NCI-H345 treated with DMSO at 0.1 percent for 48 hours (cell line): ENCODE measurements around the gene PSMC3.

Source experiments
- DNase-seq: peaks from one replicate; lab custom pipeline; 2025; ENCODE audit not compliant: unreplicated experiment; lab: John Stamatoyannopoulos, UW

PSMC3 gene

GRCh38 chr11:47395223-47396048, 30.8 kb downstream of the PSMC3 start:
- no peak for DNase-seq

GRCh38 chr11:47394322-47395222, 31.7 kb downstream of the PSMC3 start:
- DNase-seq: no peak

- DNase-seq: no peak
Observed at GRCh38 chr11:47394050-47394321, 32.3 kb downstream of the PSMC3 start.

GRCh38 chr11:47393163-47394049, 32.8 kb downstream of the PSMC3 start:
- no peak for DNase-seq

GRCh38 chr11:47392546-47393162, 33.6 kb downstream of the PSMC3 start:
- DNase-seq: no peak

- DNase-seq: no peak
Observed at GRCh38 chr11:47391711-47392432, 34.4 kb downstream of the PSMC3 start.

GRCh38 chr11:47391077-47391583, 35.1 kb downstream of the PSMC3 start:
- DNase-seq: no peak

- no peak for DNase-seq
Observed at GRCh38 chr11:47390422-47390760, 35.8 kb downstream of the PSMC3 start.

GRCh38 chr11:47389577-47390421, 36.4 kb downstream of the PSMC3 start:
- no peak for DNase-seq

GRCh38 chr11:47388697-47389576, 37.3 kb downstream of the PSMC3 start:
- no peak for DNase-seq

- DNase-seq: no peak
Observed at GRCh38 chr11:47387944-47388696, 38.1 kb downstream of the PSMC3 start.

- DNase-seq: no peak
Observed at GRCh38 chr11:47384498-47384897, 41.7 kb downstream of the PSMC3 start.

- no peak for DNase-seq
Observed at GRCh38 chr11:47383071-47383470, 43.2 kb downstream of the PSMC3 start.

GRCh38 chr11:47380078-47380477, 46.2 kb downstream of the PSMC3 start:
- no peak for DNase-seq

- DNase-seq: no peak
Observed at GRCh38 chr11:47379317-47379716, 46.9 kb downstream of the PSMC3 start.

- no peak for DNase-seq
Observed at GRCh38 chr11:47378836-47379170, 47.4 kb downstream of the PSMC3 start.

GRCh38 chr11:47378010-47378835, 48.0 kb downstream of the PSMC3 start, which contains the start of gene SPI1:
SPI1 (minus strand) TSS chr11:47378547; CDS start chr11:47378353, 194 bp downstream.
- DNase-seq: no peak
